Measurements from ENCODE around the gene BCKDHB. TPM values are rescaled to one million over a fixed set of nuclear protein-coding genes. Genes with fewer than 3 reads are reported as not detected.

The BCKDHB gene
- polyA plus RNA-seq, 1 of the 3 experiments (the other 2 are of a cell fraction), result 19.9 TPM

GRCh38 chr6:80382811-80383210, 276.3 kb downstream of the BCKDHB start:
- WGBS (ENCODE audit: low lambda C conversion rate), result 32% methylated on average over 2 of the region's 2 CpGs
- Histone ChIP-seq H3K4me2 (no peak overlapping the region), H3K27me3 (ENCODE audit: insufficient read depth) (no peaks in the 10 kb centered on the region), H3K4me3 (ENCODE audit: low read depth in 2 of 2, low read length in 1 of 2) (no peak overlapping the region), H3K9ac (no peak overlapping the region), H3K27ac (ENCODE audit: low read depth in 2 of 2, low read length in 1 of 2) (no peak overlapping the region), H3K9me3 (no peaks in the 10 kb centered on the region; the same call in 1 of the 2 replicates), H2AFZ (ENCODE audit: low read depth) (no peak overlapping the region; the same call in 1 of the 2 replicates), H3K9me2 (no peaks in the 10 kb centered on the region), H3K4me1 (ENCODE audit: control insufficient read depth in 1 of 2, insufficient read depth in 2 of 2, low read depth in 1 of 2, low read length in 1 of 2) (no peaks in the 10 kb centered on the region; a peak in 1 of 4 replicates), H3K36me3 (replicated peaks in 1 of 2; ENCODE audit: control insufficient read depth in 1 of 2, insufficient read depth in 2 of 2, low read length in 1 of 2) (no peaks in the 10 kb centered on the region), H4K20me1 (ENCODE audit: insufficient read depth) (no peaks in the 10 kb centered on the region), H3F3A (replicated peaks; ENCODE audit: insufficient read depth) (peaks cover 4% of the 10 kb centered on the region), H3K79me2 (ENCODE audit: insufficient read depth) (no peaks in the 10 kb centered on the region)
- TF ChIP-seq SMC3 (IDR thresholded peaks at IDR 0.05; ENCODE audit: low read depth, low read length), result no peak
- no peak for TF ChIP-seq ELF1 (IDR thresholded peaks at IDR 0.05)
- TF ChIP-seq, protein P1, sequence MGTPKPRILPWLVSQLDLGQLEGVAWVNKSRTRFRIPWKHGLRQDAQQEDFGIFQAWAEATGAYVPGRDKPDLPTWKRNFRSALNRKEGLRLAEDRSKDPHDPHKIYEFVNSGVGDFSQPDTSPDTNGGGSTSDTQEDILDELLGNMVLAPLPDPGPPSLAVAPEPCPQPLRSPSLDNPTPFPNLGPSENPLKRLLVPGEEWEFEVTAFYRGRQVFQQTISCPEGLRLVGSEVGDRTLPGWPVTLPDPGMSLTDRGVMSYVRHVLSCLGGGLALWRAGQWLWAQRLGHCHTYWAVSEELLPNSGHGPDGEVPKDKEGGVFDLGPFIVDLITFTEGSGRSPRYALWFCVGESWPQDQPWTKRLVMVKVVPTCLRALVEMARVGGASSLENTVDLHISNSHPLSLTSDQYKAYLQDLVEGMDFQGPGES (IDR thresholded peaks at IDR 0.05; ENCODE audit: low read depth, low read length), result no peak
- TF ChIP-seq YY1 (IDR thresholded peaks at IDR 0.05; ENCODE audit: low read depth), result no peak
- no peak for TF ChIP-seq FOXJ3 (CRISPR knock-in tag; IDR thresholded peaks at IDR 0.05)
- no peak for TF ChIP-seq CTCF (IDR thresholded peaks at IDR 0.05)
- TF ChIP-seq RCOR1 (IDR thresholded peaks at IDR 0.05; ENCODE audit: low read length), result no peak
- TF ChIP-seq FOXM1 (IDR thresholded peaks at IDR 0.05; ENCODE audit: low read depth), result no peak
- no peak for TF ChIP-seq NFIC (IDR thresholded peaks at IDR 0.05; ENCODE audit: borderline replicate concordance)
- no peak for TF ChIP-seq RFX5 (IDR thresholded peaks at IDR 0.05; ENCODE audit: low read length)
- no peak for TF ChIP-seq RXRA (IDR thresholded peaks at IDR 0.05; ENCODE audit: borderline replicate concordance, low read depth)
- TF ChIP-seq MAX (IDR thresholded peaks at IDR 0.05; ENCODE audit: low read depth), result no peak
- TF ChIP-seq TAF1 (IDR thresholded peaks at IDR 0.05; ENCODE audit: borderline replicate concordance, low read depth, low read length), result no peak
- TF ChIP-seq, protein P2, sequence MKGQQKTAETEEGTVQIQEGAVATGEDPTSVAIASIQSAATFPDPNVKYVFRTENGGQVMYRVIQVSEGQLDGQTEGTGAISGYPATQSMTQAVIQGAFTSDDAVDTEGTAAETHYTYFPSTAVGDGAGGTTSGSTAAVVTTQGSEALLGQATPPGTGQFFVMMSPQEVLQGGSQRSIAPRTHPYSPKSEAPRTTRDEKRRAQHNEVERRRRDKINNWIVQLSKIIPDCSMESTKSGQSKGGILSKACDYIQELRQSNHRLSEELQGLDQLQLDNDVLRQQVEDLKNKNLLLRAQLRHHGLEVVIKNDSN (IDR thresholded peaks at IDR 0.05; ENCODE audit: borderline replicate concordance, low read depth), result no peak
- TF ChIP-seq, protein P3, sequence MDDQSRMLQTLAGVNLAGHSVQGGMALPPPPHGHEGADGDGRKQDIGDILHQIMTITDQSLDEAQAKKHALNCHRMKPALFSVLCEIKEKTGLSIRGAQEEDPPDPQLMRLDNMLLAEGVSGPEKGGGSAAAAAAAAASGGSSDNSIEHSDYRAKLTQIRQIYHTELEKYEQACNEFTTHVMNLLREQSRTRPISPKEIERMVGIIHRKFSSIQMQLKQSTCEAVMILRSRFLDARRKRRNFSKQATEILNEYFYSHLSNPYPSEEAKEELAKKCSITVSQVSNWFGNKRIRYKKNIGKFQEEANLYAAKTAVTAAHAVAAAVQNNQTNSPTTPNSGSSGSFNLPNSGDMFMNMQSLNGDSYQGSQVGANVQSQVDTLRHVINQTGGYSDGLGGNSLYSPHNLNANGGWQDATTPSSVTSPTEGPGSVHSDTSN (IDR thresholded peaks at IDR 0.05), result no peak
- no peak for DNase-seq
- CTCF ChIA-PET, result no interaction called here
- POLR2A ChIA-PET, result no interaction called here

Measured in SK-N-SH (cell line).